Gastrocnemius medialis (tissue), 4 donors: ENCODE results near the gene RBPMS2. TPM values are rescaled to one million over a fixed set of nuclear protein-coding genes. Genes with fewer than 3 reads are reported as not detected.
"Not testable (repeated sequence)": the region's sequence is repeated elsewhere in the genome, so short reads cannot be mapped to it uniquely, and the experiment has no call there.

Experiments
- ATAC-seq, 2 donors: fragments of 150-250 bp; one replicate each; pipeline ENCODE4 v1.9.1; 2016
- DNase-seq, 2 donors: peaks; one replicate each; pipeline ENCODE4 v3.0.0-alpha.2; 2019
- H3K27ac ChIP-seq, 4 donors: fragments of 200-600 bp; sonication (generic); 1 replicate in 1 of 4; 2 replicates in 3 of 4; pipeline ENCODE4 v1.5.1; 2016 to 2018; ENCODE audit warnings: mild to moderate bottlenecking in 2 of 4, moderate library complexity in 1 of 4
- H3K27me3 ChIP-seq, 3 donors: fragments of 200-600 bp; sonication (generic) in 2 of 3; 1 replicate in 1 of 3; 2 replicates in 2 of 3; pipeline versions ENCODE4 v1.5.1 to v1.6.0; 2016 to 2019; ENCODE audit warnings: mild to moderate bottlenecking in 1 of 3, moderate library complexity in 1 of 3
- H3K36me3 ChIP-seq, 2 donors: fragments of 200-600 bp; sonication (generic) in 1 of 2; one replicate each; pipeline ENCODE4 v1.5.1; 2017 to 2018
- H3K4me1 ChIP-seq, 2 donors: fragments of 200-600 bp; sonication (generic) in 1 of 2; one replicate each; pipeline ENCODE4 v1.5.1; 2016 to 2017; ENCODE audit warnings: mild to moderate bottlenecking in 2 of 2
- H3K4me3 ChIP-seq, 4 donors: fragments of 200-600 bp; sonication (generic) in 3 of 4; 1 replicate in 1 of 4; 2 replicates in 3 of 4; pipeline ENCODE4 v1.5.1; 2016 to 2019; ENCODE audit warnings: mild to moderate bottlenecking in 2 of 4
- H3K9me3 ChIP-seq, 3 donors: fragments of 200-600 bp; sonication (generic) in 2 of 3; 1 replicate in 1 of 3; 2 replicates in 2 of 3; pipeline ENCODE4 v1.5.1; 2016 to 2019
- POLR2A ChIP-seq, 2 donors: fragments of 450-650 bp; IDR thresholded peaks; one replicate each; pipeline ENCODE4 v1.6.1; 2017; ENCODE audit warnings: antibody characterized with exemption in 2 of 2, mild to moderate bottlenecking in 2 of 2, moderate library complexity in 2 of 2
- in situ Hi-C, 4 donors: fragments of 200-750 bp; cut with MboI; loops; one replicate each; pipeline versions ENCODE4 v1.15.0 to v1.8.0; 2017; ENCODE audit warnings: low sequenced_read_pairs in 4 of 4
- intact Hi-C: fragments of 100-400 bp; cut with DNase I; formaldehyde crosslinking; loops from one replicate; pipeline ENCODE4 v1.15.1; 2023; ENCODE audit warnings: low total_unique reads
- total RNA-seq, 4 donors: library from RNA; depleted of rRNA; stranded (reverse); fragments of >200 nt; gene quantifications; one replicate each; pipeline versions ENCODE4 v1.1.0 to v1.2.3, GENCODE V29; 2016
- TF ChIP-seq, protein P1 (sequence below), 5 experiments: fragments of 450-650 bp in 3 of 5; fragments of 200-600 bp in 2 of 5; sonication (generic) in 2 of 5; IDR thresholded peaks in 4 of 5; conservative IDR thresholded peaks in 1 of 5; 1 replicate in 4 of 5; 2 replicates in 1 of 5; pipeline ENCODE4 v1.5.1; 2016 to 2019; ENCODE audit warnings: antibody characterized with exemption in 5 of 5, mild to moderate bottlenecking in 3 of 5, moderate library complexity in 3 of 5

Gene RBPMS2
- total RNA-seq, 4 donors from 2014 or later, result 0.11 to 0.61 (median 0.35) TPM

DNA sequence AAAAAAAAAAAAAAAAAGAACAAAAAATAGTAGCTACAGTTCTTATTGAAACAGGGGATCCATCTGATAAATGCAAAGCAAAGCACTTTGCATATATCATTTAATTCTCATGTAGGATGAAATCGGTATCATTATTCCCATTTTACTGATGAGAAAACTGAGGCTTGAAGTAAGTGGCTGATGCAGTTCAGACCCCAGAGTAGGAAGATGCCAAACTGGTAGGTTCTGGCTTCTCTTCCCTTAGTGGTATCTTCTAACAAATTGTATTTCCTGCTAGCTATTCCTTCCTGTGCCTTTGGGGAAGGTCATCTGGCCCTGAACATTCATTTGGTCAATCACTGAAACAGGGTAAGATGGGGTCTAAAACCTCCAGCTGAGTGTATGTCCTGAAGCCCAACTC, 28.1 kb upstream of the RBPMS2 start:
- Histone ChIP-seq H3K36me3 (no peaks in the 10 kb centered on the region), H3K27ac (no peak overlapping the region), H3K4me1 (no peaks in the 10 kb centered on the region), H3K27me3 (no peaks in the 10 kb centered on the region), H3K4me3 (no peak overlapping the region), H3K9me3 (no peaks in the 10 kb centered on the region)
- intact Hi-C loops (no loop called here), in situ Hi-C loops (no loop called here)
- DNase-seq (no peak), ATAC-seq (no peak)
- TF ChIP-seq, protein P1, sequence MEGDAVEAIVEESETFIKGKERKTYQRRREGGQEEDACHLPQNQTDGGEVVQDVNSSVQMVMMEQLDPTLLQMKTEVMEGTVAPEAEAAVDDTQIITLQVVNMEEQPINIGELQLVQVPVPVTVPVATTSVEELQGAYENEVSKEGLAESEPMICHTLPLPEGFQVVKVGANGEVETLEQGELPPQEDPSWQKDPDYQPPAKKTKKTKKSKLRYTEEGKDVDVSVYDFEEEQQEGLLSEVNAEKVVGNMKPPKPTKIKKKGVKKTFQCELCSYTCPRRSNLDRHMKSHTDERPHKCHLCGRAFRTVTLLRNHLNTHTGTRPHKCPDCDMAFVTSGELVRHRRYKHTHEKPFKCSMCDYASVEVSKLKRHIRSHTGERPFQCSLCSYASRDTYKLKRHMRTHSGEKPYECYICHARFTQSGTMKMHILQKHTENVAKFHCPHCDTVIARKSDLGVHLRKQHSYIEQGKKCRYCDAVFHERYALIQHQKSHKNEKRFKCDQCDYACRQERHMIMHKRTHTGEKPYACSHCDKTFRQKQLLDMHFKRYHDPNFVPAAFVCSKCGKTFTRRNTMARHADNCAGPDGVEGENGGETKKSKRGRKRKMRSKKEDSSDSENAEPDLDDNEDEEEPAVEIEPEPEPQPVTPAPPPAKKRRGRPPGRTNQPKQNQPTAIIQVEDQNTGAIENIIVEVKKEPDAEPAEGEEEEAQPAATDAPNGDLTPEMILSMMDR (IDR thresholded peaks at IDR 0.05 in 4 of 5, conservative IDR thresholded peaks at IDR 0.05 in 1 of 5), result no peak
- TF ChIP-seq POLR2A (IDR thresholded peaks at IDR 0.05), result no peak

GRCh38 chr15:64800476-64800875, 25.1 kb upstream of the RBPMS2 start:
- H3K4me3 ChIP-seq, result no peak overlapping the region
- H3K27me3 ChIP-seq, result no peaks in the 10 kb centered on the region
- DNase-seq, result no peak
- no peaks in the 10 kb centered on the region for H3K9me3 ChIP-seq
- in situ Hi-C loops (no loop called here), intact Hi-C loops (no loop called here)
- TF ChIP-seq, protein P1 (IDR thresholded peaks at IDR 0.05 in 4 of 5, conservative IDR thresholded peaks at IDR 0.05 in 1 of 5), result no peak
- TF ChIP-seq POLR2A (IDR thresholded peaks at IDR 0.05), result no peak
- no peaks in the 10 kb centered on the region for H3K4me1 ChIP-seq
- no peak for ATAC-seq
- no peaks in the 10 kb centered on the region for H3K36me3 ChIP-seq
- no peak overlapping the region for H3K27ac ChIP-seq

- H3K9me3 ChIP-seq, intact Hi-C loops, H3K4me1 ChIP-seq, H3K4me3 ChIP-seq, H3K27ac ChIP-seq, H3K36me3 ChIP-seq, in situ Hi-C loops, DNase-seq, ATAC-seq, H3K27me3 ChIP-seq: not testable (repeated sequence)
These were observed 23.5 kb upstream of the RBPMS2 start for GRCh38 chr15:64798905-64799304.

GRCh38 chr15:64795921-64796320, 20.5 kb upstream of the RBPMS2 start:
- H3K4me1 ChIP-seq, H3K27ac ChIP-seq, intact Hi-C loops, H3K27me3 ChIP-seq, H3K4me3 ChIP-seq, H3K9me3 ChIP-seq, in situ Hi-C loops, ATAC-seq, H3K36me3 ChIP-seq, DNase-seq: not testable (repeated sequence)

- H3K27me3 ChIP-seq, ATAC-seq, H3K9me3 ChIP-seq, H3K4me3 ChIP-seq, intact Hi-C loops, DNase-seq, H3K36me3 ChIP-seq, H3K27ac ChIP-seq, in situ Hi-C loops, H3K4me1 ChIP-seq: not testable (repeated sequence)
These were observed 19.9 kb upstream of the RBPMS2 start for GRCh38 chr15:64795299-64795698.

GRCh38 chr15:64792282-64792681, 16.9 kb upstream of the RBPMS2 start:
- no peaks in the 10 kb centered on the region for H3K27me3 ChIP-seq
- TF ChIP-seq, protein P1 (IDR thresholded peaks at IDR 0.05 in 4 of 5, conservative IDR thresholded peaks at IDR 0.05 in 1 of 5), result no peak
- DNase-seq, result no peak
- no peaks in the 10 kb centered on the region for H3K4me1 ChIP-seq
- intact Hi-C loops (no loop called here), in situ Hi-C loops (no loop called here)
- H3K27ac ChIP-seq, result no peak overlapping the region
- ATAC-seq, result no peak
- H3K36me3 ChIP-seq, result no peaks in the 10 kb centered on the region
- H3K9me3 ChIP-seq, result no peaks in the 10 kb centered on the region
- H3K4me3 ChIP-seq, result no peak overlapping the region
